HEK293T (cell line): ENCODE measurements around the gene MGAT5.

Source experiments
- CTCF ChIA-PET: fragments of 350-600 bp; formaldehyde crosslinking; extraction: SDS; loops from one replicate; lab custom pipeline; 2021; ENCODE audit warnings: antibody characterized with exemption, inconsistent platforms; lab: Yijun Ruan, JAX
- POLR2A ChIA-PET: fragments of 350-600 bp; formaldehyde crosslinking; extraction: SDS; loops from one replicate; lab custom pipeline; 2020; ENCODE audit warnings: antibody characterized with exemption, inconsistent platforms; lab: Yijun Ruan, JAX
- DNase-seq: peaks from one replicate; pipeline ENCODE4 v3.0.0; 2012; ENCODE audit warnings: mixed read lengths; ENCODE audit errors: extremely low spot score
- ARNT ChIP-seq: fragments of 450-650 bp; IDR thresholded peaks from 2 replicates; pipeline ENCODE4 v1.6.1; 2017; ENCODE audit warnings: mild to moderate bottlenecking
- BHLHE40 ChIP-seq: fragments of 450-650 bp; IDR thresholded peaks from 2 replicates; pipeline ENCODE4 v1.6.1; 2016; ENCODE audit warnings: mild to moderate bottlenecking, moderate library complexity, borderline replicate concordance
- CTBP1 ChIP-seq: fragments of 450-650 bp; IDR thresholded peaks from 2 replicates; pipeline ENCODE4 v1.6.1; 2016; ENCODE audit warnings: borderline replicate concordance
- ELF4 ChIP-seq: fragments of 450-650 bp; IDR thresholded peaks from 2 replicates; pipeline ENCODE4 v1.6.1; 2017; ENCODE audit warnings: antibody characterized with exemption
- FOXA1 ChIP-seq: fragments of 450-650 bp; IDR thresholded peaks from 2 replicates; pipeline ENCODE4 v1.6.1; 2016; ENCODE audit warnings: mild to moderate bottlenecking
- FOXK2 ChIP-seq: fragments of 450-650 bp; IDR thresholded peaks from 2 replicates; pipeline ENCODE4 v1.6.1; 2016; ENCODE audit warnings: mild to moderate bottlenecking
- FOXM1 ChIP-seq: fragments of 450-650 bp; IDR thresholded peaks from 2 replicates; pipeline ENCODE4 v1.6.1; 2017; ENCODE audit warnings: mild to moderate bottlenecking, borderline replicate concordance
- HDGF ChIP-seq: fragments of 450-650 bp; IDR thresholded peaks from 2 replicates; pipeline ENCODE4 v1.6.1; 2017; ENCODE audit warnings: antibody characterized with exemption, borderline replicate concordance
- L3MBTL2 ChIP-seq: fragments of 450-650 bp; conservative IDR thresholded peaks from 2 replicates; pipeline ENCODE4 v1.6.1; 2016; ENCODE audit warnings: mild to moderate bottlenecking
- LEF1 ChIP-seq: fragments of 450-650 bp; IDR thresholded peaks from 2 replicates; pipeline ENCODE4 v1.6.1; 2017; ENCODE audit warnings: mild to moderate bottlenecking, borderline replicate concordance
- NFRKB ChIP-seq: fragments of 450-650 bp; IDR thresholded peaks from 2 replicates; pipeline ENCODE4 v1.6.1; 2016; ENCODE audit warnings: mild to moderate bottlenecking, moderate library complexity
- SP1 ChIP-seq: fragments of 450-650 bp; IDR thresholded peaks from 2 replicates; pipeline ENCODE4 v1.6.1; 2017
- SUZ12 ChIP-seq: fragments of 450-650 bp; IDR thresholded peaks from 2 replicates; pipeline ENCODE4 v1.6.1; 2016; ENCODE audit warnings: mild to moderate bottlenecking
- TARDBP ChIP-seq: fragments of 450-650 bp; IDR thresholded peaks from 2 replicates; pipeline ENCODE4 v1.6.1; 2016
- ZNF384 ChIP-seq: fragments of 450-650 bp; IDR thresholded peaks from 2 replicates; pipeline ENCODE4 v1.6.1; 2016
- TF ChIP-seq, protein P1 (sequence below): fragments of 450-650 bp; IDR thresholded peaks from 2 replicates; pipeline ENCODE4 v1.6.1; 2016

Gene MGAT5

DNA sequence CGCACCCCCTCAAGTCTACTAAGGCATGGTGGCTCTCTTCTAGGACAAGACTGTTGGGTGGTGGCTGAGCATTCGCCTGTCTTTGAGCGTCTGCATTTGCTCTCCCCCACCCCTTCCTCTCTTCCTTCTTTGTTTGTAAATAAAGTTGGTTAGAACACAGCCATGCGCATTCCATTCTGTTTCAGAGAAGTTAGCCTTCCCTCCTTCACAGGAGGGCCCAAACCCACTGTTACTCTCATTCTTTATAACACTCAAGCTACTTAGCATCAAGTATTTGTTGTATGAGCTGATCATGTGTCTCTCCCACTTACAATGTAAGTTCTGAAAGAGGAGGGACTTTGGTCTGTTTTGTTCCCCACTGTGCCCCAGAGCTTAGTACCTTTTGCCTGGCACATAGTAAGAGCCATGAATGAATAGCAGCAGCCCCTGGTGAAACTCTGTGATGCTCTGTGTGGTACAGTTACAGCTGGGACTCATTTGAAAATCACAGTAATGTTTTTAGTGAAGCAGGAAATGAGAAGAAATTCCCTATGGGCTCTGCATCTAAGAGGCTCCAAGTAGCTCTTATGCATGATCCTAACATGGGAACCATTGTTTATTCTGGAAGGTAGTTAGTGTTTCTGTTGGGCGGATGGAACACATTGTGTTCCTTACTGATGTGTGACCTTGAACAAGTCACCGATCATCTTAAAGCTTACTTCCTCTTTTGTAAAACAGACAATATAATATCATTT, 7.7 kb downstream of the MGAT5 start:
- TF ChIP-seq SP1: no peak
- no peak for TF ChIP-seq TARDBP
- no peak for TF ChIP-seq HDGF
- TF ChIP-seq, protein P1, sequence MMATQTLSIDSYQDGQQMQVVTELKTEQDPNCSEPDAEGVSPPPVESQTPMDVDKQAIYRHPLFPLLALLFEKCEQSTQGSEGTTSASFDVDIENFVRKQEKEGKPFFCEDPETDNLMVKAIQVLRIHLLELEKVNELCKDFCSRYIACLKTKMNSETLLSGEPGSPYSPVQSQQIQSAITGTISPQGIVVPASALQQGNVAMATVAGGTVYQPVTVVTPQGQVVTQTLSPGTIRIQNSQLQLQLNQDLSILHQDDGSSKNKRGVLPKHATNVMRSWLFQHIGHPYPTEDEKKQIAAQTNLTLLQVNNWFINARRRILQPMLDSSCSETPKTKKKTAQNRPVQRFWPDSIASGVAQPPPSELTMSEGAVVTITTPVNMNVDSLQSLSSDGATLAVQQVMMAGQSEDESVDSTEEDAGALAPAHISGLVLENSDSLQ: no peak
- no peak for TF ChIP-seq FOXA1
- no peak for TF ChIP-seq ZNF384
- TF ChIP-seq FOXK2: no peak
- TF ChIP-seq LEF1: no peak
- TF ChIP-seq ARNT: no peak
- TF ChIP-seq SUZ12: no peak
- no peak for TF ChIP-seq NFRKB
- no peak for TF ChIP-seq FOXM1
- no peak for TF ChIP-seq L3MBTL2
- TF ChIP-seq ELF4: no peak
- TF ChIP-seq BHLHE40: no peak
- no peak for TF ChIP-seq CTBP1
- POLR2A ChIA-PET: no interaction called here
- no peak for DNase-seq
- CTCF ChIA-PET: no interaction called here

DNA sequence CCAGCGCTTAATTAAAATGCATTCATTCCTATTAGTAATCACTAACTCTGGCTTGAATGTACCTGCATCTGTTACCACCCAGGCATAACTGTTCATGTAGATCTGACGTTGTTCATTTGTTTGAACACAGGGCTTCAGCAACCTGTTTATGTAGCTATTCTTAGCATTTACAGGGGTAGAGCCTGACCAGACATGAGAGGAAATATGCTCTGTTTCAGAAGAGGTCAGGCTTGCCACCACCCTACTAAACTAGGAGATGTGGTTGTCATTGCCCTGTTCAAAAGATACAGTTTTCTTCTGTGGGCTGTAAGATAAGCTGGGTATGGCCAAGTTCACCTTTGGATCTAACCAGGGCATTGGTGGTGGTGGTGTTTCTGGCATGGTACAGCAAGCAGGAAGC, 8.8 kb downstream of the MGAT5 start:
- CTCF ChIA-PET: no interaction called here
- POLR2A ChIA-PET: no interaction called here
- DNase-seq: no peak
- TF ChIP-seq ZNF384 (no peak), SP1 (no peak), NFRKB (no peak), LEF1 (no peak), ARNT (no peak), FOXM1 (no peak), CTBP1 (no peak), SUZ12 (no peak), FOXK2 (no peak), BHLHE40 (no peak), L3MBTL2 (no peak), TARDBP (no peak), HDGF (no peak), FOXA1 (no peak)
- TF ChIP-seq, protein P1: no peak

DNA sequence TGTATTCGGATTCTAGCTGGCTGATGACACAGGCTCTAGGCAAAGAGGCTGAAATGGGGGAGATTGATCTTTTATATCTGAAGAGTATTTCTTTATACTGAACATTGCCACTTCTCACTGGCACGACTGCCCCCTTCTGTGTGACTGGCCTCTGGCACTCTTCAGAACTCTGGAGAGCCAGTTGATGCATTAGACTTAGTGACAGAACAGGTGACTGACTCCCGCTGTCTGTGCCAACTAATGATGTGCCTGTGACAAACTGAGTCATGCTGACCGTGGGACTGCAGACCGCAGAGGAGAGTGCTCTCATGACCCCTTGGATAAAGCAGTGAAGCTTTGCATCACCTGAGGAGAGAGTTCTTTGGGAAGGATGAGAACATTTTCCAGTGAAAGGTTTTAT, 14.4 kb downstream of the MGAT5 start:
- ChIA-PET CTCF (no interaction called here), POLR2A (no interaction called here)
- TF ChIP-seq L3MBTL2: no peak
- no peak for TF ChIP-seq CTBP1
- no peak for DNase-seq

DNA sequence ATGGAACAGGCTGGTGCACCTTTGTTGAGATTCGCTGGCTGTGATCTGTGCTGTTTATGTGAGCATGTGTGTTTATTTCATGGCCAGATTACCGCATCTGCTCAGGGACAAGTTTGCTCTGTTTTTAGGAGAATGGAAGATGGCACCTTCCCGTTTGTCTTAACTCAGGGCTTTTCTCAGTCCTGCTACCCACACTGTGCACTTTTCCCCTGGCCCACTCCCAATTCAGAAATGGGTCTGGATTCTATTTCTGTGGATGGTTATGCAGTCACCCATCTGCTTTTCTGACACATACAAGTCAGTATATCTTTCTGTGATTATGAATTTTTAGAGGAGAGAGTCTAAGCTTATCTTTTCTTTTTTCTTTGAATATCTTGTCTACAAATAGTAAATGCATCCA, 15.4 kb downstream of the MGAT5 start:
- TF ChIP-seq NFRKB (no peak), LEF1 (no peak), FOXK2 (no peak), ZNF384 (no peak), L3MBTL2 (no peak), SUZ12 (no peak), CTBP1 (no peak), ARNT (no peak), SP1 (no peak), HDGF (no peak), FOXA1 (no peak), FOXM1 (no peak), TARDBP (no peak), BHLHE40 (no peak)
- TF ChIP-seq, protein P1: no peak
- CTCF ChIA-PET: no interaction called here
- POLR2A ChIA-PET: no interaction called here
- no peak for DNase-seq

DNA sequence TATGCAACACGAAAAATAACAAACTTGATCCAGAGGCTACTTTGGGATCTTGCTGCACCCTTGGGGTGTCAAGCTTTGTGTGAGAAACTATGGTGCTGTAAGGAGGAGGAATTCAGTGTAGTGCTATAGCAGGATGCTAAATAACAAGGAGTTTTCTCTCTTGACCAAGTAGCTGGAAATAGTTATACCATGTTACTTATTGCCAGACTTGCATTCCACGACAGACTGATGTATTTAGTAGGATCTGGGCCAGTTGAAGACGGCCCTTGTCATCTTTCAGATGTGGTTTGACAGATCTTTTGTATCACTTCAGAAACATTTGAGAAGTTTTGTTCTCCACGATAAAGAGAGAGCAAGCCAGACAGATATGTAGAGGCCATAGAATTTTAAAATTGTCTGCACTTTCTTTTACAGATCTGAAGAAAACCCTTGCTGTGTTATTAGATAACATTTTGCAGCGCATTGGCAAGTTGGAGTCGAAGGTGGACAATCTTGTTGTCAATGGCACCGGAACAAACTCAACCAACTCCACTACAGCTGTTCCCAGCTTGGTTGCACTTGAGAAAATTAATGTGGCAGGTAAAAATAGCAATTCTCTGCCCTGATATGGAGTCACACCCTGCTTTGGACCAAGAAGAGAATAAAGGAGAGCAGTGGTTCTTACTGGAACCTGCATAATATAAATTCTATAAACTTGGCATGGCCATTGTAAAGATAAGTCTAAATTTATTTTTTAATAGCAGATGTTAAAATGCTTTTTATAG, 16.3 kb downstream of the MGAT5 start:
- ChIA-PET CTCF (no interaction called here), POLR2A (no interaction called here)
- no peak for TF ChIP-seq FOXA1

DNA sequence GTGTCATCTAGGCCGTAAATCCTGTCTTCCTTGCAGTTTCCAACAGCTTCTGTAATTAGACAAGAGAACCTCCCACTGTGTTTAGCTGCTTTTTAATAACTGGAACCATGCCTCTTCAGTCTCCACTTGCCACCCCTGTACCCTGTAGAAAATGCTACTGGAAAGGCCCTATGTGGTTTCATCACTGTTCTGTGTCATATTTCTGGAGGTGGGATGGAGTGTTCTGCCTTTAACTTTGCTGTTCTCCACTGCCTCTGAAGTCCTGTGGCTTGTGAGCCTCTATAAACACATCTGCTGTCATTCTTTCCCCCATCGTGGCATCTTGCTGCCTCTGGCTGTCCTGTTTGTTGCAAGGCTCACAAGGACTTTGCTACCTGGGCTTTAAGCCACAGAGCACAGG, 17.9 kb downstream of the MGAT5 start:
- ChIA-PET POLR2A (no interaction called here), CTCF (interaction anchor here (0.6 kb wide), 1 partner anchor 8 kb away, joined by 3 read pairs; no protein-coding TSS in a partner anchor)
- TF ChIP-seq L3MBTL2 (no peak), SUZ12 (no peak), ARNT (no peak), ZNF384 (no peak), BHLHE40 (no peak)
- DNase-seq: no peak

More for the DNA sequence above, 16.3 kb downstream of the MGAT5 start:
- no peak for DNase-seq
